HepG2 (cell line): ENCODE measurements around the gene TSSK2. TPM values are rescaled to one million over a fixed set of nuclear protein-coding genes. Genes with fewer than 3 reads are reported as not detected.
A peak's percentile ranks its signal among the peaks of the same experiment; 100 is the strongest.

Source experiments
- ATM ChIP-seq: fragments of 450-650 bp; IDR thresholded peaks from 2 replicates; pipeline ENCODE4 v1.7.1; 2017; ENCODE audit warnings: mild to moderate bottlenecking, borderline replicate concordance
- FOXA3 ChIP-seq: IDR thresholded peaks from 2 replicates; pipeline ENCODE4 v1.6.1; 2016; ENCODE audit warnings: missing genetic modification reagents, missing compliant biosample characterization
- FUBP1 ChIP-seq: sonication (generic); formaldehyde crosslinking; IDR thresholded peaks from 2 replicates; pipeline ENCODE4 v1.5.1; 2020; ENCODE audit warnings: missing genetic modification reagents, mild to moderate bottlenecking, borderline replicate concordance
- HDAC1 ChIP-seq: sonication (generic); formaldehyde crosslinking; IDR thresholded peaks from 2 replicates; pipeline ENCODE4 v1.5.1; 2020; ENCODE audit warnings: mild to moderate bottlenecking, missing genetic modification reagents
- IRF1 ChIP-seq: sonication (generic); formaldehyde crosslinking; IDR thresholded peaks from 2 replicates; pipeline ENCODE4 v1.4.0; 2020; ENCODE audit warnings: low read depth, mild to moderate bottlenecking, missing genetic modification reagents
- ISX ChIP-seq: sonication (generic); formaldehyde crosslinking; conservative IDR thresholded peaks from 2 replicates; pipeline ENCODE4 v1.5.0; 2020; ENCODE audit warnings: missing genetic modification reagents
- MAX ChIP-seq: IDR thresholded peaks from 2 replicates; pipeline ENCODE4 v1.6.1; 2012; ENCODE audit warnings: inconsistent platforms
- NR1H2 ChIP-seq: sonication (generic); formaldehyde crosslinking; IDR thresholded peaks from 2 replicates; pipeline ENCODE4 v1.8.1; 2022; ENCODE audit warnings: low read depth, missing genetic modification reagents, borderline replicate concordance
- PAF1 ChIP-seq: IDR thresholded peaks from 2 replicates; pipeline ENCODE4 v1.6.1; 2016; ENCODE audit warnings: missing genetic modification reagents, missing compliant biosample characterization
- PRMT3 ChIP-seq: sonication (generic); formaldehyde crosslinking; IDR thresholded peaks from 2 replicates; pipeline ENCODE4 v1.8.1; 2022; ENCODE audit warnings: low read depth, mild to moderate bottlenecking, moderate library complexity, missing genetic modification reagents, borderline replicate concordance
- SALL2 ChIP-seq: sonication (generic); formaldehyde crosslinking; IDR thresholded peaks from 2 replicates; pipeline ENCODE4 v1.8.1; 2023; ENCODE audit warnings: mild to moderate bottlenecking, missing genetic modification reagents, inconsistent platforms
- WIZ ChIP-seq: sonication (generic); formaldehyde crosslinking; IDR thresholded peaks from 2 replicates; pipeline ENCODE4 v1.5.1; 2020; ENCODE audit warnings: mild to moderate bottlenecking, missing genetic modification reagents
- ZBTB8A ChIP-seq: sonication (generic); formaldehyde crosslinking; IDR thresholded peaks from 2 replicates; pipeline ENCODE4 v1.4.0; 2020; ENCODE audit warnings: mild to moderate bottlenecking, low read depth, missing genetic modification reagents, borderline replicate concordance
- ZFP36 ChIP-seq: fragments of 150-350 bp; IDR thresholded peaks from 2 replicates; pipeline ENCODE4 v1.6.1; 2018; ENCODE audit warnings: borderline replicate concordance, low read length, low read depth; ENCODE audit not compliant: partially characterized antibody
- ZNF142 ChIP-seq: sonication (generic); formaldehyde crosslinking; IDR thresholded peaks from 2 replicates; pipeline ENCODE4 v1.4.0; 2020; ENCODE audit warnings: missing genetic modification reagents
- ZNF253 ChIP-seq: sonication (generic); formaldehyde crosslinking; IDR thresholded peaks from 2 replicates; pipeline ENCODE4 v1.8.0; 2022; ENCODE audit warnings: mild to moderate bottlenecking, missing genetic modification reagents, borderline replicate concordance
- ZNF333 ChIP-seq: sonication (generic); formaldehyde crosslinking; IDR thresholded peaks from 2 replicates; pipeline ENCODE4 v1.4.0; 2020; ENCODE audit warnings: mild to moderate bottlenecking, missing genetic modification reagents, borderline replicate concordance
- ZNF546 ChIP-seq: sonication (generic); formaldehyde crosslinking; conservative IDR thresholded peaks from 2 replicates; pipeline ENCODE4 v1.8.1; 2023; ENCODE audit warnings: mild to moderate bottlenecking, missing genetic modification reagents
- ZNF556 ChIP-seq: sonication (generic); formaldehyde crosslinking; IDR thresholded peaks from 2 replicates; pipeline ENCODE4 v1.4.0; 2020; ENCODE audit warnings: mild to moderate bottlenecking, missing genetic modification reagents, borderline replicate concordance
- ZNF615 ChIP-seq: sonication (generic); formaldehyde crosslinking; IDR thresholded peaks from 2 replicates; pipeline ENCODE4 v1.5.0; 2020; ENCODE audit warnings: mild to moderate bottlenecking, missing genetic modification reagents, borderline replicate concordance
- ZSCAN29 ChIP-seq: sonication (generic); formaldehyde crosslinking; conservative IDR thresholded peaks from 2 replicates; pipeline ENCODE4 v1.4.0; 2020; ENCODE audit warnings: mild to moderate bottlenecking, missing genetic modification reagents
- ZSCAN30 ChIP-seq: sonication (generic); formaldehyde crosslinking; IDR thresholded peaks from 2 replicates; pipeline ENCODE4 v1.5.0; 2020; ENCODE audit warnings: mild to moderate bottlenecking, missing genetic modification reagents
- polyA plus RNA-seq, 8 experiments: library from polyadenylated mRNA; depleted of rRNA in 3 of 8; stranded (reverse) in 7 of 8; unstranded in 1 of 8; fragments of >200 nt; fragmentation: Illumina TruSeq in 4 of 8; extraction: Trizol in 4 of 8; gene quantifications; 2 replicates each; pipeline versions ENCODE4 v1.2.1 to v1.2.3, GENCODE V29; 2011 to 2016; ENCODE audit warnings: low read depth in 4 of 8, missing spikeins in 1 of 8, mixed read lengths in 1 of 8; ENCODE audit not compliant: insufficient read depth in 1 of 8
- total RNA-seq, 5 experiments: library from RNA; depleted of rRNA; stranded (reverse); fragments of >200 nt; fragmentation: Illumina TruSeq; extraction: Trizol; gene quantifications; 2 replicates each; pipeline ENCODE4 v1.2.3, GENCODE V29; 2016; ENCODE audit warnings: low read depth in 1 of 5

TSSK2 gene
- total and polyA plus RNA-seq, 2 of the 13 experiments (the other 11 are each of a cell fraction or from before 2014, with no cell fraction given), result not detected

DNA sequence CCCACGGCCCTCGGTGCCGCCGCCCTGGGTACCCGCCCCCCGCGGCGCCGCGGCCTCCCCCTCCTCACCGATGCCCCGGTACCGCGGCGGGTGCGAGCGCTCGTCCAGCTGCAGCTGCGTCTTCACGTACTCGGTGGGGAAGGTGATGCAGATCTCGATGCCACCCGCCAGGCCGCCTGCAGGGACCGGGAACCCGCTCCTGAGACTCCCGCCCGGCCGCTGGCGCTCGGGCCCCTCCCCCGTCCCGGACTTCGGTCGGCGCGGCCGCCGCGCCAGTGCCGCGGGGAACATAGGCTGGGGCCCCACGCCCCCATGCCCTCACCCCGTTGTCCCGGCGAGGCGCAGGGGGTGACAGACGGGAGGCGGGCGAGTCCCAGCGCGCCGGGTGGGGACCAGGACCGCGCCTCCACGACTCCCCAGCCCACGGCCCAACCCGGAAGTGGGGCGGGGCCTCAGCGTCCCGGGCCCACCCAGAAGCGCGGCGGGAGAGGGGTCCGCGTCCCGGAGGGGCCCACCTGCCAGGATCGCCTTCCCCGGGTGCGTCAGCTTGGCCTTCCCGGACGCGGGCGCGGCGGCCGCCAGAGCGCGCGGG lies 47.1 kb downstream of the TSSK2 start (continued):
- TF ChIP-seq ZNF142 (CRISPR knock-in tag) (no peak), ZNF333 (CRISPR knock-in tag) (peak; percentile 76; the same call in 1 of the 2 replicates), FUBP1 (CRISPR knock-in tag) (no peak), ZNF546 (CRISPR knock-in tag) (no peak; the same call in 1 of the 2 replicates), IRF1 (CRISPR knock-in tag) (0 out of 2 replicates have a peak, but pooled peaks have one; percentile 35), ZNF253 (CRISPR knock-in tag) (no peak), PRMT3 (peak; percentile 65; the same call in 1 of the 2 replicates), WIZ (CRISPR knock-in tag) (no peak), ZNF615 (no peak), MAX (0 out of 2 replicates have a peak, but pooled peaks have one; percentile 19), FOXA3 (CRISPR knock-in tag) (no peak), PAF1 (CRISPR knock-in tag) (no peak), ZNF556 (CRISPR knock-in tag) (no peak), ATM (no peak), SALL2 (CRISPR knock-in tag) (no peak), HDAC1 (CRISPR knock-in tag) (no peak), ZSCAN30 (CRISPR knock-in tag) (no peak), ZBTB8A (CRISPR knock-in tag) (0 out of 2 replicates have a peak, but pooled peaks have one; percentile 23), NR1H2 (CRISPR knock-in tag) (no peak), ZSCAN29 (CRISPR knock-in tag) (no peak), ISX (CRISPR knock-in tag) (no peak), ZFP36 (no peak)
